Measurements from ENCODE around the gene SMURF1. TPM values are rescaled to one million over a fixed set of nuclear protein-coding genes. Genes with fewer than 3 reads are reported as not detected.

The SMURF1 gene
- total and polyA plus RNA-seq, 2 of the 4 experiments (the other 2 are of a cell fraction): 13.4 to 20.3 TPM

GRCh38 chr7:99131290-99131689 lies 12.6 kb downstream of the SMURF1 start (continued):
- TF ChIP-seq FOS (IDR thresholded peaks at IDR 0.05; ENCODE audit: low read depth, low read length) (no peak), RCOR1 (IDR thresholded peaks at IDR 0.05; ENCODE audit: insufficient replicate concordance, low read length) (no peak), MAFK (IDR thresholded peaks at IDR 0.05; ENCODE audit: low read depth, low read length) (no peak)

GRCh38 chr7:99129536-99129935 lies 14.4 kb downstream of the SMURF1 start:
- intact Hi-C loops (cut with micrococcal nuclease): no loop called here
- ATAC-seq (ENCODE audit: low read depth): no peak
- peaks cover 32% of the 10 kb centered on the region for H3K9me1 ChIP-seq (ENCODE audit: insufficient read depth, low read length)
- H3K9ac ChIP-seq (ENCODE audit: low read depth, low read length): no peak overlapping the region
- dilution Hi-C loops (cut with HindIII; ENCODE audit: low sequenced_read_pairs, unreplicated experiment): no loop called here
- WGBS, 2 experiments (ENCODE audit: extremely low coverage in 2 of 2, insufficient read length in 1 of 2): no CpG with 5 or more reads among the region's 6 CpGs
- no peak overlapping the region for H3K4ac ChIP-seq (ENCODE audit: low read depth, low read length)
- in situ Hi-C loops (cut with MboI; ENCODE audit: low sequenced_read_pairs): no loop called here
- no peak overlapping the region for H2BK120ac ChIP-seq (ENCODE audit: low read depth, low read length)
- H3K4me2 ChIP-seq (ENCODE audit: low read depth, low read length): no peak overlapping the region
- no peaks in the 10 kb centered on the region for H3K9me3 ChIP-seq (ENCODE audit: control insufficient read depth, insufficient read depth, low read length)
- peaks cover 78% of the 10 kb centered on the region for H4K20me1 ChIP-seq (ENCODE audit: insufficient read depth, low read length)
- no peak overlapping the region for H3K4me3 ChIP-seq (ENCODE audit: insufficient read depth, low read depth, low read length)
- no peak overlapping the region for H2AFZ ChIP-seq (replicated peaks; ENCODE audit: low read length, poor library complexity)
- ChIA-PET CTCF (interaction anchor here (1.0 kb wide), 1 partner anchor 9 kb away, joined by 4 read pairs; no protein-coding TSS in a partner anchor), POLR2A (ENCODE audit: unreplicated experiment) (no interaction called here)
- H3K23ac ChIP-seq (ENCODE audit: low read depth, low read length): no peak overlapping the region
- no peak for DNase-seq
- peaks cover 18% of the 10 kb centered on the region for H3K4me1 ChIP-seq (ENCODE audit: control insufficient read depth, insufficient read depth, low read length)
- no peaks in the 10 kb centered on the region for H3K36me3 ChIP-seq (ENCODE audit: control insufficient read depth, insufficient read depth, low read length)
- no peak overlapping the region for H3K56ac ChIP-seq (ENCODE audit: extremely low read depth, insufficient read depth, low read length)
- H2AK5ac ChIP-seq (ENCODE audit: low read depth, low read length): no peak overlapping the region
- no peak overlapping the region for H2BK15ac ChIP-seq (ENCODE audit: low read depth, low read length)
- no peak overlapping the region for H3K27ac ChIP-seq (ENCODE audit: insufficient read depth, low read length)
- no peak overlapping the region for H4K8ac ChIP-seq (ENCODE audit: low read depth in 2 of 2, low read length in 2 of 2)
- H2BK5ac ChIP-seq (ENCODE audit: low read depth, low read length, poor library complexity, severe bottlenecking): no peak overlapping the region
- no peak overlapping the region for H4K5ac ChIP-seq (ENCODE audit: low read depth, low read length)
- no peak overlapping the region for H3K18ac ChIP-seq (ENCODE audit: low read depth, low read length)
- no peak overlapping the region for H2AK9ac ChIP-seq (replicated peaks; ENCODE audit: low read depth, low read length, poor library complexity)
- H3K14ac ChIP-seq (replicated peaks; ENCODE audit: low read depth, low read length): no peak overlapping the region
- H3K27me3 ChIP-seq (ENCODE audit: control insufficient read depth, insufficient read depth, low read length): no peaks in the 10 kb centered on the region
- peaks cover 11 to 77% of the 10 kb centered on the region in 2 experiments for H3K79me1 ChIP-seq (ENCODE audit: low read depth in 1 of 2, low read length in 2 of 2)
- no peak overlapping the region for H2BK20ac ChIP-seq (ENCODE audit: low read depth, low read length)
- H4K91ac ChIP-seq (ENCODE audit: insufficient read depth, low read depth, low read length): no peak overlapping the region
- no TSS peak for BruUV-seq (replicated peaks)
- no peak for TF ChIP-seq BHLHE40 (IDR thresholded peaks at IDR 0.05; ENCODE audit: low read depth, low read length)
- TF ChIP-seq RFX5 (IDR thresholded peaks at IDR 0.05; ENCODE audit: low read depth, low read length): no peak
- TF ChIP-seq CEBPB (IDR thresholded peaks at IDR 0.05; ENCODE audit: low read depth, low read length): no peak
- no peak for TF ChIP-seq MAFK (IDR thresholded peaks at IDR 0.05; ENCODE audit: low read depth, low read length)
- TF ChIP-seq ELK1 (IDR thresholded peaks at IDR 0.05; ENCODE audit: borderline replicate concordance, low read depth, low read length): no peak
- no peak for TF ChIP-seq MXI1 (IDR thresholded peaks at IDR 0.05; ENCODE audit: borderline replicate concordance, low read depth, low read length)
- no peak for TF ChIP-seq FOS (IDR thresholded peaks at IDR 0.05; ENCODE audit: low read depth, low read length)
- no peak for TF ChIP-seq POLR2A (IDR thresholded peaks at IDR 0.05; ENCODE audit: low read depth, low read length)
- TF ChIP-seq RAD21 (IDR thresholded peaks at IDR 0.05; ENCODE audit: low read length): no peak
- no peak for TF ChIP-seq RCOR1 (IDR thresholded peaks at IDR 0.05; ENCODE audit: insufficient replicate concordance, low read length)
- TF ChIP-seq CTCF (conservative IDR thresholded peaks at IDR 0.05; ENCODE audit: low read depth, low read length): no peak
- no peak for TF ChIP-seq USF2 (IDR thresholded peaks at IDR 0.05; ENCODE audit: low read depth, low read length)
- TF ChIP-seq MAZ (IDR thresholded peaks at IDR 0.05; ENCODE audit: borderline replicate concordance, low read depth, low read length): no peak
- no peak for TF ChIP-seq CHD1 (IDR thresholded peaks at IDR 0.05; ENCODE audit: low read depth, low read length)
